IMR-90 (cell line): Measurements from ENCODE around the gene SLC23A3. TPM values are rescaled to one million over a fixed set of nuclear protein-coding genes. Genes with fewer than 3 reads are reported as not detected.

Experiments used
- ATAC-seq: fragments of 200-7000 bp; cut with Tn5 transposase; 2 replicates; pipeline ENCODE4 v1.9.1; 2020; ENCODE audit warnings: low read depth, mild to moderate bottlenecking, moderate library complexity
- BruUV-seq: library from RNA; stranded (reverse); fragments of 400-500 nt; replicated peaks from 2 replicates; lab custom pipeline; 2021; lab: Mats Ljungman, UMichigan
- CTCF ChIA-PET: fragments of 300-600 bp; formaldehyde crosslinking; extraction: SDS; loops from one replicate; lab custom pipeline; 2021; ENCODE audit warnings: antibody characterized with exemption; lab: Yijun Ruan, JAX
- POLR2A ChIA-PET: fragments of 300-600 bp; sonication (Branson Sonifier 250); formaldehyde crosslinking; loops from one replicate; lab custom pipeline; 2022; ENCODE audit warnings: antibody characterized with exemption; ENCODE audit not compliant: unreplicated experiment; lab: Charles Lee
- DNase-seq: peaks from one replicate; pipeline ENCODE4 v3.0.0; 2013
- H2AFZ ChIP-seq: replicated peaks from 2 replicates; pipeline ENCODE3; 2013; ENCODE audit warnings: low read length, mild to moderate bottlenecking; ENCODE audit not compliant: poor library complexity
- H2AK5ac ChIP-seq: 2 replicates; pipeline ENCODE4 v1.6.1; 2013; ENCODE audit warnings: low read depth, low read length, inconsistent platforms
- H2AK9ac ChIP-seq: replicated peaks from 2 replicates; pipeline ENCODE3; 2013; ENCODE audit warnings: mild to moderate bottlenecking, low read depth, low read length, moderate library complexity; ENCODE audit not compliant: poor library complexity
- H2BK120ac ChIP-seq: 2 replicates; pipeline ENCODE4 v1.6.1; 2013; ENCODE audit warnings: low read depth, low read length, inconsistent platforms
- H2BK15ac ChIP-seq: 3 replicates; pipeline ENCODE4 v1.6.1; 2013; ENCODE audit warnings: low read depth, low read length, inconsistent platforms
- H2BK20ac ChIP-seq: 2 replicates; pipeline ENCODE4 v1.6.1; 2013; ENCODE audit warnings: low read depth, mild to moderate bottlenecking, inconsistent platforms, low read length, moderate library complexity
- H2BK5ac ChIP-seq: 2 replicates; pipeline ENCODE4 v1.6.1; 2013; ENCODE audit warnings: mild to moderate bottlenecking, low read depth, low read length, inconsistent platforms; ENCODE audit not compliant: poor library complexity, severe bottlenecking
- H3K14ac ChIP-seq: replicated peaks from 2 replicates; pipeline ENCODE4 v1.6.1; 2013; ENCODE audit warnings: low read depth, low read length, inconsistent platforms
- H3K18ac ChIP-seq: 2 replicates; pipeline ENCODE4 v1.6.1; 2013; ENCODE audit warnings: low read depth, low read length, control low read depth
- H3K23ac ChIP-seq: 2 replicates; pipeline ENCODE4 v1.6.1; 2013; ENCODE audit warnings: low read depth, low read length, inconsistent platforms
- H3K27ac ChIP-seq: 2 replicates; pipeline ENCODE4 v1.5.1; 2013; ENCODE audit warnings: mild to moderate bottlenecking, control low read depth, low read length; ENCODE audit not compliant: insufficient read depth
- H3K27me3 ChIP-seq: 2 replicates; pipeline ENCODE4 v1.6.1; 2013; ENCODE audit warnings: low read length; ENCODE audit not compliant: control insufficient read depth, insufficient read depth
- H3K36me3 ChIP-seq: 2 replicates; pipeline ENCODE4 v1.6.1; 2013; ENCODE audit warnings: low read length, mixed read lengths; ENCODE audit not compliant: control insufficient read depth, insufficient read depth
- H3K4ac ChIP-seq: 2 replicates; pipeline ENCODE4 v1.6.1; 2013; ENCODE audit warnings: low read depth, low read length, inconsistent platforms
- H3K4me1 ChIP-seq: 2 replicates; pipeline ENCODE4 v1.6.1; 2013; ENCODE audit warnings: low read length, mixed read lengths; ENCODE audit not compliant: control insufficient read depth, insufficient read depth
- H3K4me2 ChIP-seq: 2 replicates; pipeline ENCODE4 v1.6.1; 2013; ENCODE audit warnings: low read depth, mild to moderate bottlenecking, control low read depth, low read length, moderate library complexity
- H3K4me3 ChIP-seq: 2 replicates; pipeline ENCODE4 v1.5.1; 2013; ENCODE audit warnings: low read depth, mild to moderate bottlenecking, control low read depth, low read length, moderate library complexity; ENCODE audit not compliant: insufficient read depth
- H3K56ac ChIP-seq: 2 replicates; pipeline ENCODE4 v1.6.1; 2013; ENCODE audit warnings: low read length, inconsistent platforms; ENCODE audit not compliant: insufficient read depth; ENCODE audit errors: extremely low read depth
- H3K79me1 ChIP-seq, 2 experiments: 2 replicates each; pipeline ENCODE4 v1.6.1; 2013; ENCODE audit warnings: low read length in 2 of 2, inconsistent platforms in 1 of 2, low read depth in 1 of 2
- H3K9ac ChIP-seq: 2 replicates; pipeline ENCODE4 v1.6.1; 2013; ENCODE audit warnings: low read depth, low read length, control low read depth
- H3K9me1 ChIP-seq: 2 replicates; pipeline ENCODE4 v1.6.1; 2013; ENCODE audit warnings: low read length, inconsistent platforms; ENCODE audit not compliant: insufficient read depth
- H3K9me3 ChIP-seq: 2 replicates; pipeline ENCODE4 v1.6.1; 2013; ENCODE audit warnings: low read length; ENCODE audit not compliant: control insufficient read depth, insufficient read depth
- H4K20me1 ChIP-seq: 2 replicates; pipeline ENCODE4 v1.6.1; 2013; ENCODE audit warnings: low read length, inconsistent platforms; ENCODE audit not compliant: insufficient read depth
- H4K5ac ChIP-seq: 2 replicates; pipeline ENCODE4 v1.6.1; 2013; ENCODE audit warnings: mild to moderate bottlenecking, low read depth, low read length, control low read depth
- H4K8ac ChIP-seq, 2 experiments: 2 replicates each; pipeline ENCODE4 v1.6.1; 2013; ENCODE audit warnings: low read depth in 2 of 2, low read length in 2 of 2, control low read depth in 1 of 2, inconsistent platforms in 1 of 2
- H4K91ac ChIP-seq: 2 replicates; pipeline ENCODE4 v1.6.1; 2013; ENCODE audit warnings: low read depth, low read length, inconsistent platforms; ENCODE audit not compliant: insufficient read depth
- BHLHE40 ChIP-seq: fragments of 150-350 bp; IDR thresholded peaks from 2 replicates; pipeline ENCODE4 v1.6.1; 2016; ENCODE audit warnings: mild to moderate bottlenecking, low read depth, low read length
- CEBPB ChIP-seq: IDR thresholded peaks from 2 replicates; pipeline ENCODE4 v1.6.1; 2012; ENCODE audit warnings: low read depth, low read length, improper control_type of control experiment
- CTCF ChIP-seq: conservative IDR thresholded peaks from 2 replicates; pipeline ENCODE4 v1.5.1; 2012; ENCODE audit warnings: mild to moderate bottlenecking, low read depth, low read length, improper control_type of control experiment
- ELK1 ChIP-seq: fragments of 150-350 bp; IDR thresholded peaks from 2 replicates; pipeline ENCODE4 v1.6.1; 2016; ENCODE audit warnings: low read depth, mild to moderate bottlenecking, low read length, moderate library complexity, borderline replicate concordance
- FOS ChIP-seq: fragments of 150-350 bp; IDR thresholded peaks from 2 replicates; pipeline ENCODE4 v1.6.1; 2016; ENCODE audit warnings: low read depth, low read length
- MAZ ChIP-seq: IDR thresholded peaks from 2 replicates; pipeline ENCODE4 v1.6.1; 2012; ENCODE audit warnings: low read depth, mild to moderate bottlenecking, low read length, improper control_type of control experiment, moderate library complexity, borderline replicate concordance
- MXI1 ChIP-seq: IDR thresholded peaks from 2 replicates; pipeline ENCODE4 v1.6.1; 2012; ENCODE audit warnings: low read depth, mild to moderate bottlenecking, low read length, moderate library complexity, borderline replicate concordance
- NFE2L2 ChIP-seq: fragments of 150-350 bp; IDR thresholded peaks from 2 replicates; pipeline ENCODE4 v1.6.1; 2016; ENCODE audit warnings: low read depth, mild to moderate bottlenecking, low read length
- POLR2A ChIP-seq: IDR thresholded peaks from 2 replicates; pipeline ENCODE4 v1.6.1; 2012; ENCODE audit warnings: mild to moderate bottlenecking, low read depth, low read length
- RAD21 ChIP-seq: IDR thresholded peaks from 2 replicates; pipeline ENCODE4 v1.6.1; 2012; ENCODE audit warnings: low read length, improper control_type of control experiment
- RCOR1 ChIP-seq: IDR thresholded peaks from 2 replicates; pipeline ENCODE4 v1.6.1; 2012; ENCODE audit warnings: mild to moderate bottlenecking, low read length, improper control_type of control experiment; ENCODE audit not compliant: insufficient replicate concordance
- SMC3 ChIP-seq: fragments of 150-350 bp; IDR thresholded peaks from 2 replicates; pipeline ENCODE4 v1.6.1; 2016; ENCODE audit warnings: low read depth, mild to moderate bottlenecking, antibody characterized with exemption, low read length, moderate library complexity
- USF2 ChIP-seq: fragments of 150-350 bp; IDR thresholded peaks from 2 replicates; pipeline ENCODE4 v1.6.1; 2017; ENCODE audit warnings: mild to moderate bottlenecking, antibody characterized with exemption, low read length, low read depth
- WGBS, 2 experiments: methylation state at CpG; one replicate each; pipeline versions ENCODE4 v1.1.5 to v1.1.7; 2013; ENCODE audit warnings: missing lambda C conversion rate in 2 of 2; ENCODE audit not compliant: insufficient read length in 1 of 2; ENCODE audit errors: extremely low coverage in 2 of 2; 5-methylcytosine and 5-hydroxymethylcytosine counted together
- dilution Hi-C: fragments of 300-500 bp; cut with HindIII; formaldehyde crosslinking; loops from one replicate; pipeline ENCODE4 v1.14.3; 2018; ENCODE audit warnings: low sequenced_read_pairs; ENCODE audit not compliant: unreplicated experiment
- in situ Hi-C: fragments of 300-500 bp; cut with MboI; formaldehyde crosslinking; loops from 3 replicates; pipeline ENCODE4 v1.14.3; 2019; ENCODE audit warnings: low sequenced_read_pairs, inconsistent platforms, mixed read lengths
- intact Hi-C: fragments of 100-400 bp; cut with micrococcal nuclease; formaldehyde crosslinking; loops from 2 replicates; pipeline ENCODE4 v1.10.0; 2022
- polyA plus RNA-seq, 3 experiments: library from polyadenylated mRNA; depleted of rRNA; stranded (reverse); fragments of >200 nt; gene quantifications; 2 replicates each; pipeline ENCODE4 v1.2.3, GENCODE V29; 2012; ENCODE audit warnings: low replicate concordance in 1 of 3
- total RNA-seq: library from RNA; depleted of rRNA; stranded (reverse); fragments of >200 nt; gene quantifications from 2 replicates; pipeline ENCODE4 v1.2.3, GENCODE V29; 2012

The SLC23A3 gene
- total and polyA plus RNA-seq, 2 of the 4 experiments (the other 2 are of a cell fraction), result 0.18 to 0.65 TPM

GRCh38 chr2:219215871-219216534 lies 46.2 kb upstream of the SLC23A3 start (continued):
- no peak for TF ChIP-seq POLR2A

DNA sequence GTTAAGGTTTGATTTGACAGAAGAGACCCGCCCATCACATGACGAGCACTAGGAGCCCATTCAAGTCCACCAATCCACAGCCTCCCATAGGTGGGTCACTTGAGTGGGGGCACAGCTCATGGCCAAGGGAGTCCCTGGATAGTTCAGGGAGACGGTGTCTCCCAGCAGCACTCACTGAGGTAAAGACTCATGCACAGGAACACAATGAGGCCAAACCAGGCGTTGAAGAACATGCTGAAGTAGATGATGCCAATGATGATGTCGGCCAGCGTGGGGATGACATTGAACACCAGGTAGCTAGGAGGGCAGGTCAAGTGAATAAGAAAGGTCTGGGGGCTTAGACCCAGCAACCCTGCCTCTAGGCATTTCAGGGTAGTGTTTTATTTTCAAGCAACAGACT lies 45.0 kb upstream of the SLC23A3 start:
- H2BK15ac ChIP-seq, result no peak overlapping the region
- no peaks in the 10 kb centered on the region for H3K9me3 ChIP-seq
- H3K56ac ChIP-seq, result no peak overlapping the region
- POLR2A ChIA-PET, result interaction anchor here (0.6 kb wide), 1 partner anchor 27 kb away, joined by 4 read pairs; no protein-coding TSS in a partner anchor
- peaks cover 8 to 28% of the 10 kb centered on the region in 2 experiments; a peak in 3 of 4 replicates for H3K79me1 ChIP-seq
- H3K36me3 ChIP-seq, result peaks cover 49% of the 10 kb centered on the region
- in situ Hi-C loops (no loop called here), intact Hi-C loops (no loop called here), dilution Hi-C loops (no loop called here)
- peaks cover 6% of the 10 kb centered on the region for H3K9me1 ChIP-seq
- H3K27ac ChIP-seq, result no peak overlapping the region
- no peak overlapping the region for H3K4me2 ChIP-seq
- no peak overlapping the region for H4K5ac ChIP-seq
- H2AK5ac ChIP-seq, result no peak overlapping the region
- no peak overlapping the region for H3K18ac ChIP-seq
- no peak overlapping the region for H2BK20ac ChIP-seq
- ATAC-seq (no peak), DNase-seq (no peak)
- no peak overlapping the region for H4K91ac ChIP-seq
- WGBS, 2 experiments, result 100% methylated on average over 1 of the region's 6 CpGs; no CpG with 5 or more reads in 1 of the 2 experiments
- H4K8ac ChIP-seq, result no peak overlapping the region
- H2BK120ac ChIP-seq, result no peak overlapping the region
- no peak overlapping the region for H2AFZ ChIP-seq
- no peak overlapping the region for H3K4me3 ChIP-seq
- no peaks in the 10 kb centered on the region for H3K27me3 ChIP-seq
- H3K4me1 ChIP-seq, result peaks cover 5% of the 10 kb centered on the region; the same call in 1 of the 2 replicates
- H3K9ac ChIP-seq, result no peak overlapping the region
- BruUV-seq, result no TSS peak
- H4K20me1 ChIP-seq, result peaks cover 11% of the 10 kb centered on the region
- H2BK5ac ChIP-seq, result no peak overlapping the region
- no peak overlapping the region for H2AK9ac ChIP-seq
- no peak overlapping the region for H3K14ac ChIP-seq
- no peak overlapping the region for H3K4ac ChIP-seq
- H3K23ac ChIP-seq, result no peak overlapping the region
- CTCF ChIA-PET, result no interaction called here
- TF ChIP-seq BHLHE40, result no peak
- TF ChIP-seq SMC3, result no peak
- no peak for TF ChIP-seq RAD21
- TF ChIP-seq NFE2L2, result no peak
- no peak for TF ChIP-seq CTCF
- TF ChIP-seq FOS, result no peak
- no peak for TF ChIP-seq POLR2A
- no peak for TF ChIP-seq MXI1
- TF ChIP-seq MAZ, result no peak
- no peak for TF ChIP-seq ELK1
- no peak for TF ChIP-seq RCOR1
- TF ChIP-seq USF2, result no peak
- TF ChIP-seq CEBPB, result no peak
